ENCODE results near the gene CASP4.

DNA sequence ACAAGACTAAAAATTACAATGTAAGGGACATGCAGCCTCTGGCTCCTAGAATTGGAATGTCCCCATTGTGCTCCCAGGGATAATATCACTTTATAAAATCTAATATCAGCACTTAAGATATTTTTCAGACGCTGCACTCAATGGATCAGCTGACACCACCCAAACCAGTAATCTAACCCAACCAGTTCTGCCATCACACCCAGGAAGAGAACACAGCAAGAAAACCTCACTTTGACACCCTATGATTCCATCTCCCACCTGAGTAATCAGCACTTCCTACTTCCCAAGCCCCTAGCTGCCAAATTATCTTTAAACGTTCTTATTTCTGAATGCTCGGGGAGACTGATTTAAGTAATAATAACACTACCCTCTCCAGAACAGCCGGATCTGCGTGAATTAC lies 2.6 kb downstream of the CASP4 start:
- TF ChIP-seq GATA3 (IDR thresholded peaks at IDR 0.05; ENCODE audit: low read depth, low read length) (no peak), GATA2 (IDR thresholded peaks at IDR 0.05; ENCODE audit: low read depth, low read length) (no peak)

All from SH-SY5Y (cell line).